ENCODE measurements around the gene WRAP73. TPM values are rescaled to one million over a fixed set of nuclear protein-coding genes. Genes with fewer than 3 reads are reported as not detected.

WRAP73 gene
- total RNA-seq, 1 donor from 2014 or later = 23.3 TPM

DNA sequence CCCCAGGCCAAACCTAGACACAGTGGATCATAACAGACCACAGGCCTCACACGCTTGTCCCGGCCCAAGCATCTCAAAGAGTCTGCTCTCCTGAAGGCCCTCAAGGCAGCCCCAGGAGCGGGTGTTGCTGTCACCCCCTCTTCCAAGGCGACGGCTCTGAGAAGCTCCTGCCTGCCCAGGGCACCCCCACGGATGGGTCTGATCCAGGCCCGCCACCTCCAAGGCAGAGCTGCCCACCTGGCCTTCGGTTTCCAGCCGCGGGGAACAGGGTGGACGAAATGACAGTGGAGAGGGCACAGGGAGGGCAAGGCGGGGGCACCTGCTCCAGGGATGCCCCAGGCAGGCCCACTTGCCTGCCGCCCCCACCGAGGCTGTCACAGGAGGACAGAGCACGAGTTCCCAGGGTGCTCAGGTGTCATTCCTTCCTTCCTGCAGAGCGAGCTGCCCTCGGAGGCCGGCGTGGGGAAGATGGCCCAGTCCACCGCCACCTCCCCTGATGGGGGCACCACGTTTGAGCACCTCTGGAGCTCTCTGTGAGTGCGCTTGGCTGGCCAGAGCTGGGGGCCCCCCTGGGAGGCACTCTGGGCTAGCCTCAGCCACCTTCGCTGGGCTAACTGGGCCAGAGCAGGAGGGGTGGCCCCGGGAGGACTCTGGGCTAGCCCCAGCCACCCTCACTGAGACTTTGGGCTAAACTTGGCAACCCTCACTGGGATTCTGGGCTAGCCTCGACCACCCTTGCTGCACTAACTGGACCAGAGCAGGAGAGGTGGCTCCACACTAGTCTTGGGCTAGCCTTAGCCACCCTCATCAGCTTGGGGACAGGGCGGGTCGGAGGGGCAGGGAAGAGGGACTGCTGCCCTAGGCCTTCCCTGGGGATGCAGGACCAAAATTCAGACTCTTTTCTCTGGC is 32.2 kb upstream of the WRAP73 start:
- intact Hi-C loops (cut with DNase I) = no loop called here
- no peaks in the 10 kb centered on the region for H3K36me3 ChIP-seq
- H3K9me3 ChIP-seq = no peaks in the 10 kb centered on the region
- H3K4me1 ChIP-seq = no peaks in the 10 kb centered on the region
- DNase-seq (ENCODE audit: extremely low spot score in 2 of 2) = no peak
- no peak for TF ChIP-seq POLR2A (IDR thresholded peaks at IDR 0.05)
- TF ChIP-seq, protein P1, sequence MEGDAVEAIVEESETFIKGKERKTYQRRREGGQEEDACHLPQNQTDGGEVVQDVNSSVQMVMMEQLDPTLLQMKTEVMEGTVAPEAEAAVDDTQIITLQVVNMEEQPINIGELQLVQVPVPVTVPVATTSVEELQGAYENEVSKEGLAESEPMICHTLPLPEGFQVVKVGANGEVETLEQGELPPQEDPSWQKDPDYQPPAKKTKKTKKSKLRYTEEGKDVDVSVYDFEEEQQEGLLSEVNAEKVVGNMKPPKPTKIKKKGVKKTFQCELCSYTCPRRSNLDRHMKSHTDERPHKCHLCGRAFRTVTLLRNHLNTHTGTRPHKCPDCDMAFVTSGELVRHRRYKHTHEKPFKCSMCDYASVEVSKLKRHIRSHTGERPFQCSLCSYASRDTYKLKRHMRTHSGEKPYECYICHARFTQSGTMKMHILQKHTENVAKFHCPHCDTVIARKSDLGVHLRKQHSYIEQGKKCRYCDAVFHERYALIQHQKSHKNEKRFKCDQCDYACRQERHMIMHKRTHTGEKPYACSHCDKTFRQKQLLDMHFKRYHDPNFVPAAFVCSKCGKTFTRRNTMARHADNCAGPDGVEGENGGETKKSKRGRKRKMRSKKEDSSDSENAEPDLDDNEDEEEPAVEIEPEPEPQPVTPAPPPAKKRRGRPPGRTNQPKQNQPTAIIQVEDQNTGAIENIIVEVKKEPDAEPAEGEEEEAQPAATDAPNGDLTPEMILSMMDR (IDR thresholded peaks at IDR 0.05) = no peak
- TF ChIP-seq POLR2AphosphoS5 (IDR thresholded peaks at IDR 0.05; ENCODE audit: insufficient read depth in 1 of 2, low read depth in 1 of 2) = no peak
- H3K27me3 ChIP-seq = no peaks in the 10 kb centered on the region
- no peak overlapping the region for H3K4me3 ChIP-seq
- no peak overlapping the region for H3K27ac ChIP-seq

DNA sequence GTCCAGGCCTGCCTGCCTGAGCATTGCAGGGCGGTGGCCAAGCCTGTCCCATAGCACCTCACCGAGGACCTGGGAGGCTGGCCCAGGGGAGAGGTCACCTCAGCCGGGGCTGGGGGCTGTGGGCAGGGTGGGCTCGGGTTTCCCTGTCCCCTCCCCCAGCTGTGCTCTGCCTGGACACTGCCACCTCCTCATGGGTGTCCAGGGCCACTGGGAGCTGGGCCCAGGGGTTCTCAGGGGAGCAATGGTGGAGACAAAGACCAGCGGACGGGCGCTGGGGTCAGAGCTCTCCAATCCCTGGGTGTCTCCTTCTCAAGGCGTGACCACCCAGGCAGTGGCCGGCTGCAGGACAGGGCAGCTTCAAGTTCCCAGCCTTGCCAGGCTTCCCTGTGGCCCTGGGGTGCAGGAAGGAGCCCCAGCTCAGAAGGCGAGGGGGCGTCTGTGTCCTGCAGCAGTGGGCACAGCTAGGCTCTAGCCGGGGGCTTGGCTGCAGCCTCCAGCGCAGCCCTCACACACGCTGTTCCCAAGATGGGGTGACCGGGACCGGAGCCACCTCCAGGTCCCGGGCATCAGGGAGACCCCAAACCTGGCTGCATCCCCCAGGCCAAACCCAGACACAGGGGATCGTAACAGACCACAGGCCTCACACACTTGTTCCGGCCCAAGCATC is 31.5 kb upstream of the WRAP73 start:
- Histone ChIP-seq H3K9me3 (no peaks in the 10 kb centered on the region), H3K4me1 (no peaks in the 10 kb centered on the region), H3K27ac (no peak overlapping the region), H3K36me3 (no peaks in the 10 kb centered on the region), H3K4me3 (no peak overlapping the region), H3K27me3 (no peaks in the 10 kb centered on the region)
- DNase-seq (ENCODE audit: extremely low spot score in 2 of 2) = no peak
- intact Hi-C loops (cut with DNase I) = no loop called here
- TF ChIP-seq, protein P1 (IDR thresholded peaks at IDR 0.05) = no peak
- no peak for TF ChIP-seq POLR2A (IDR thresholded peaks at IDR 0.05)
- no peak for TF ChIP-seq POLR2AphosphoS5 (IDR thresholded peaks at IDR 0.05; ENCODE audit: insufficient read depth in 1 of 2, low read depth in 1 of 2)

DNA sequence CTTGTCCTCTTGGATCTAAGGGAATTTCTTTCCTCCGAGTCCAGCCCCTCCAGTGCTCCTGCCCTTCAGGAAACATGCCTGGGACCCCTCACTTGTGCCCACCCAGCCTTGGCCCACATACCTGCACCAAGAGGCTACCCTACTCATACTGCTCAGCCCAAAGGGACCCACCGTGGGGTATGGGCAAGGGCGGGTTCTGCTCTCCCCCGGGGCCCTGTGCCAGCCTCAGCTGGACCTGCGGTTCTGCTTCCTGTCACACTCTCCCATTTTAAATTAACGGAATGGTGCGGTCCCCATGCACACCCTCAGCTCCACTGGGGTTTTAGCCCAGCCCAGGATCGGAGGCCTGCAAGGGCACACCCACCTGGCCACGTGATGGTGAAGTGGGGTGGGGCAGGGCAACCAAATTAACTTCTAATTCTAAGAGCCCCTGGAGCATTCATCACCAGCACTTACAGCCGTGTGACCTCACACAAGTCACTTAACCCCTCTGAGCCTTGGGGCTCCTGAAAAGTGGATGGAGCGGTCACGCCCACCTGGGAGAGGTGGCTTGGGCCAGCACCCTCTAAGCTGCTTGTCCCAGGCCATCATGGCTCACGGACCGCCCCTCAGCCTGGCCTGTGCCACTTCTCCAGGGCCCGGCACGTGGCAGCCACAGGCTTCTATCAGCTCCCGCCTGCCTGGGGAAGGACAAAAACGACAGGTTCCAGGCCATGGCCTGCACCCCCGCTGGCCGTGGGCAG is 30.8 kb upstream of the WRAP73 start:
- DNase-seq (ENCODE audit: extremely low spot score in 2 of 2) = no peak
- Histone ChIP-seq H3K9me3 (no peaks in the 10 kb centered on the region), H3K36me3 (no peaks in the 10 kb centered on the region), H3K27me3 (no peaks in the 10 kb centered on the region), H3K27ac (no peak overlapping the region), H3K4me1 (no peaks in the 10 kb centered on the region), H3K4me3 (no peak overlapping the region)
- intact Hi-C loops (cut with DNase I) = no loop called here
- TF ChIP-seq, protein P1 (IDR thresholded peaks at IDR 0.05) = no peak
- TF ChIP-seq POLR2A (IDR thresholded peaks at IDR 0.05) (no peak), POLR2AphosphoS5 (IDR thresholded peaks at IDR 0.05; ENCODE audit: insufficient read depth in 1 of 2, low read depth in 1 of 2) (no peak)

DNA sequence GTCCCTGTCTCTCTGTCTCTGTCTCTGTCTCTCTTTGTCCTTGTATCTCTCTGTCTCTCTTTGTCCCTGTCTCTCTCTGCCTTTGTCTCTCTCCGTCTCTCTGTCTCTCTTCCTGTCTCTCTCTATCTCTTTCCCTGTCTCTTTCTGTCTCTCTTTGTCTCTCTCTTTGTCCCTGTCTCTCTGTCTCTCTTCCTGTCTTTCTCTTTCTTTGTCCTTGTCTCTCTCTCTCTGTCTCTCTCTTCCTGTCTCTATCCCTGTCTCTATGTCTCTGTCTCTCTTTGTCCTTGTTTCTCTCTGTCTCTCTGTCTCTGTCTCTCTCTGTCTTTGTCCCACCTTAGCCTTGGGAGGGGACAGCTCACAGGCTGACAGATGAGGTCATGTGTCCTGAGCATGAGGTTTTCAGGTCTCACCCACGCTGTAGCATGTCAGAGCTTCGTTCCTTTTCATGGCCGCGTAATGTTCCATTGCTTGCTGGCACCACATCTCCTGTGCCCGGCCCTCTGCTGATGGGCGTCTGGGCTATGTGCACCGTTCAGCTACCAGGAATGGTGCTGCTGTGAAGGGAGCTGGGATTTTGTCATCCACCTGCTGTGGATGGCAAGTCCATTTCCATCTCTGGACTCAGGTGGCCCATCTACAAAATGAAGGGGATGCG is 30.0 kb upstream of the WRAP73 start:
- H3K36me3 ChIP-seq = no peaks in the 10 kb centered on the region
- H3K27me3 ChIP-seq = no peaks in the 10 kb centered on the region
- intact Hi-C loops (cut with DNase I) = no loop called here
- TF ChIP-seq, protein P1 (IDR thresholded peaks at IDR 0.05) = no peak
- TF ChIP-seq POLR2AphosphoS5 (IDR thresholded peaks at IDR 0.05; ENCODE audit: insufficient read depth in 1 of 2, low read depth in 1 of 2) = no peak
- TF ChIP-seq POLR2A (IDR thresholded peaks at IDR 0.05) = no peak
- H3K9me3 ChIP-seq = no peaks in the 10 kb centered on the region
- no peak overlapping the region for H3K27ac ChIP-seq
- no peak overlapping the region for H3K4me3 ChIP-seq
- no peak for DNase-seq (ENCODE audit: extremely low spot score in 2 of 2)
- H3K4me1 ChIP-seq = no peaks in the 10 kb centered on the region
